ENCODE results near the gene CORO1C.

The CORO1C gene

DNA sequence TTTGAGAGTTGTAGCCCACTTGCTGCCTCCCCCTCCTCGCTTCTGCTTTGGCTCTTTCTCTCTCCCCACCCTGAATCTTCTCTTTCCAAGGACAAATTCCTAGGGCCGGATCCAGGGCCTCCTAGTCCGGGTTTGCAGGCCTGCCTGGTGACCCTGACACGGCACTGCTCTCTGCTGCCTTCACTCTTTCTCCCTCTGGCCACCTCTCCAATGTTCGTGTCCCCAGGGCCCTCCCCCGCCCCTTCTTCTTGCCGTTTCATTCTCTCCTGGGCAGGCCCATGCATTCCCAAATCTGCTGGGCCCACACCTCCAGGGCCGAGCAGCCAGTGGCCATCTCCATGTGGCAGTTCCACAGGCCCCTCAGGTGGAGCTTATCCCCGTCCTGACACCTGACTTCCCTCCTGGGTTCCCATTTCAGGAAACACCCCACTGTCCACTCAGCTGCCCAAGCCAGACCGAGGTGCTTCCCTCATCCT, 34.0 kb upstream of the CORO1C start:
- DNase-seq (ENCODE audit: low read depth in 2 of 2): no peak
- TF ChIP-seq, protein P1, sequence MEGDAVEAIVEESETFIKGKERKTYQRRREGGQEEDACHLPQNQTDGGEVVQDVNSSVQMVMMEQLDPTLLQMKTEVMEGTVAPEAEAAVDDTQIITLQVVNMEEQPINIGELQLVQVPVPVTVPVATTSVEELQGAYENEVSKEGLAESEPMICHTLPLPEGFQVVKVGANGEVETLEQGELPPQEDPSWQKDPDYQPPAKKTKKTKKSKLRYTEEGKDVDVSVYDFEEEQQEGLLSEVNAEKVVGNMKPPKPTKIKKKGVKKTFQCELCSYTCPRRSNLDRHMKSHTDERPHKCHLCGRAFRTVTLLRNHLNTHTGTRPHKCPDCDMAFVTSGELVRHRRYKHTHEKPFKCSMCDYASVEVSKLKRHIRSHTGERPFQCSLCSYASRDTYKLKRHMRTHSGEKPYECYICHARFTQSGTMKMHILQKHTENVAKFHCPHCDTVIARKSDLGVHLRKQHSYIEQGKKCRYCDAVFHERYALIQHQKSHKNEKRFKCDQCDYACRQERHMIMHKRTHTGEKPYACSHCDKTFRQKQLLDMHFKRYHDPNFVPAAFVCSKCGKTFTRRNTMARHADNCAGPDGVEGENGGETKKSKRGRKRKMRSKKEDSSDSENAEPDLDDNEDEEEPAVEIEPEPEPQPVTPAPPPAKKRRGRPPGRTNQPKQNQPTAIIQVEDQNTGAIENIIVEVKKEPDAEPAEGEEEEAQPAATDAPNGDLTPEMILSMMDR (IDR thresholded peaks at IDR 0.05; ENCODE audit: low read depth, low read length): no peak
- H3K4me3 ChIP-seq (replicated peaks in 1 of 2; ENCODE audit: low read depth in 2 of 2, low read length in 2 of 2): no peak overlapping the region

DNA sequence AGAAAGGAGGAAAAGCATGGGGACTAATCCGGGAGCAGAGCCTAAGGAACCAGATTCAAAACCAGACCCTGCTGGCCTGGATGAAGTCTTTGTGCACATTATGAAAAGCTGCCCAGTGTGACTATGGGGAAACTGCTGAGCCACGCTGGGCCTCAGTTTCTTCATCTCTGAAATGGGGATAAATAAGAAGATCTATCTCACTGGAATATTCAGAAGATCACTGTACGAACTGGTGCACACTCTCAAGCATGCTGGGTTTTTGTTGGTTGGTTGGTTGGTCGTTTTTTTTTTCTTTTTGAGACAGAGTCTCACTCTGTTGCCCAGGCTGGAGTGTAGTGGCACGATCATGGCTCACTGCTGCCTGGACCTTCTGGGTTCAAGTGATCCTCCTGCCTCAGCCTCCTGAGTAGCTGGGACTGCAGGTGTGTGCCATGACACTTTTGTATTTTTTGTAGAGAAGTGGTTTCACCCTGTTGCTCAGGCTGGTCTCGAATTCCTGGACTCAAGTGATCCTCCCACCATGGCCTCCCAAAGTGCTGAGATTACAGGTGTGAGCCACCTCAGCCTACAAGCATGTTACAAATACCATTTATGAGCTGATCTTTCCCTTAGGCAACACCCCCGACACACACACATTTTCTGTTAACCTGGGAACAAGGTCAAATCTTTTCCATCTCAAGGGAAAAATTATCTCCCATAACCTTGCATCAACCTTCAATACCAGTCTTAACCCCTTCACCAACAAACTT, 33.4 kb upstream of the CORO1C start:
- no peak overlapping the region for H3K4me3 ChIP-seq (replicated peaks in 1 of 2; ENCODE audit: low read depth in 2 of 2, low read length in 2 of 2)
- TF ChIP-seq, protein P1 (IDR thresholded peaks at IDR 0.05; ENCODE audit: low read depth, low read length): no peak
- DNase-seq (ENCODE audit: low read depth in 2 of 2): no peak

DNA sequence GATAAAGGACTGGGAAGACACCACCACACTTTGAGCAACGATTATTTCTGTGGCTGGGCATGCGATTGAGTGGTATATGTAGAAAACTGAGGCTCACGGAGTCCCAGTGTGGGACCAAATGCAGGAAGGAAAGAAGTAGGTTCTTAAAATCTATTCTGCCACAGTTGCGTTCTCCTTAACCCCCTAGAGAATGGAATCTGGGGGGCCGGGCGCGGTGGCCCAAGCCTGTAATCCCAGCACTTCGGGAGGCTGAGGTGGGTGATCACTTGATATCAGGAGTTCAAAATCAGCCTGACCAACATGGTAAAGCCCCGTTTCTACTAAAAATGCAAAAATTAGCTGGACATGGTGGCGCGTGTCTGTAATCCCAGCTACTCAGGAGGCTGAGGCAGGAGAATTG, 29.9 kb upstream of the CORO1C start:
- TF ChIP-seq, protein P1 (IDR thresholded peaks at IDR 0.05; ENCODE audit: low read depth, low read length): no peak
- no peak overlapping the region for H3K4me3 ChIP-seq (replicated peaks in 1 of 2; ENCODE audit: low read depth in 2 of 2, low read length in 2 of 2)
- no peak for DNase-seq (ENCODE audit: low read depth in 2 of 2)

DNA sequence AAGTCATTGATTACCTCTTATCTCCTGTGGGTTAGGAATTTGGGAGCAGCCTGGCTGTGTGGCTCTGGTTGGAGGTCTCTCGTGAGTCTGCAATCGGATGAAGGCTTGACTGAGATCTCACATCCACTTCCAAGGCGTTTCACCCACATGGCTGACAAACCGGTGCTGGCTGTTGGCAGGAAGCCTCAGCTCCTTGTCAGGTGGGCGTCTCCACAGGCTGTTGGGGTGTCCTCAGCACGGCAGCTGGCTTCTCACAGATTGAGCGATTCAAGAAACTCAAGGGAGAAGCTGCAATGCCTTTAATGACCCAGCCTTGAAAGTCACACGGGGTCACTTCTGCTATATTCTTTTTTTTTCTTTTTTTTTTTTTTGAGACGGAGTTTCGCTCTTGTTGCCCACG, 28.6 kb upstream of the CORO1C start:
- TF ChIP-seq, protein P1 (IDR thresholded peaks at IDR 0.05; ENCODE audit: low read depth, low read length): no peak
- H3K4me3 ChIP-seq (replicated peaks in 1 of 2; ENCODE audit: low read depth in 2 of 2, low read length in 2 of 2): no peak overlapping the region
- DNase-seq (ENCODE audit: low read depth in 2 of 2): no peak

DNA sequence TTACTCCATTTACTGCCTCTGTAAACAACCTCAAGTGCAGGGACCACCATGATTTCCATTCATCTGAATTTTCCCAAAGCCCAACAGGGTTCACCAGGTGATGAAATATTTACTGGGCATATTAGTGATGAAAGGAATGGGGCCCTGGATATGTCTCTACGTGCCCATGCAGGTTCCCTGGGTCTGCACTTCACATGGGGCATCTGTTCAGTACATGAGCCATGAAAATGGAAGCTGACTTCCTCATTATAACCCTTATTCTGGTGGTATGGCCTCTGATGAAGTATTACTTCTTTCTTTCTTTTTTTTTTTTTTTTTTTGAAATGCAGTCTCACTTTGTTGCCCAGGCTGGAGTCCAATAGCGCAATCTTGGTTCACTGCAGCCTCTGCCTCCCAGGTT, 26.5 kb upstream of the CORO1C start:
- no peak for DNase-seq (ENCODE audit: low read depth in 2 of 2)
- TF ChIP-seq, protein P1 (IDR thresholded peaks at IDR 0.05; ENCODE audit: low read depth, low read length): no peak
- no peak overlapping the region for H3K4me3 ChIP-seq (replicated peaks in 1 of 2; ENCODE audit: low read depth in 2 of 2, low read length in 2 of 2)

DNA sequence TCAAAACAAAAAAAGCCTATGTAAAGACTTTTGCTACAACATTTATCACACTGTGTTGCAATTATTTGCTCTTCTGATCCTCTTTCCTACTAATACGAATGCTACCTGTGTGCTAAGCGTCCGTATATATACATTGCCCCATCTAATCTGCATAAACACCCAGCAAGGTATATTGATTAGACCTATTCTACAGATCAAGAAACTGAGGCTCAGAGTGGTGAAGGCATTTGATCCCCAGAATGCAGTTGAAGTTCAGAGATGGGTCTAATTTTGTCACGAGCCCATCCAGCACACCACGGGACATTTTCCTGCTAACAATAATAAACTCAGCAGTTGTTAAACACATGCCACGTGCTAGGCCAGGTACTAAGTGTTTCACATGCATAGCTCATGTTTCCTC, 25.1 kb upstream of the CORO1C start:
- no peak for DNase-seq (ENCODE audit: low read depth in 2 of 2)
- H3K4me3 ChIP-seq (replicated peaks in 1 of 2; ENCODE audit: low read depth in 2 of 2, low read length in 2 of 2): no peak overlapping the region
- TF ChIP-seq, protein P1 (IDR thresholded peaks at IDR 0.05; ENCODE audit: low read depth, low read length): no peak

DNA sequence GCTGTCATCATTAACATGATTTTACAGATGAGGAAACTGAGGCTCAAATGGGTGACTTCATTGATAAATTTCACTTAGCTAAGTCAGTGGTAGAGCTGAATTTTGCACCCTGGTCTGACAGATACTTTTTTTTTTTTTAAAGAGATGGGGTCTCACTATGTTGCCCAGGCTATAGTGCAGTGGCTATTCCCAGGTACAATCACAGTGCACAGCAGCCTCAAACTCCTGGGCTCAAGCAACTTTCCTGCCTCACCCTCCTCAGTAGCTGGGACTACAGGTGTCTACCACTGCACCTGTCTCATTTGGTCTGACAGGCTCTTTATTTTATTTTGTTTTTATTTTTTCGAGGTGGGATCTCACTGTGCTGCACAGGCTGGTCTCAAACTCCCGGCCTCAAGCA, 24.2 kb upstream of the CORO1C start:
- H3K4me3 ChIP-seq (replicated peaks in 1 of 2; ENCODE audit: low read depth in 2 of 2, low read length in 2 of 2): no peak overlapping the region
- TF ChIP-seq, protein P1 (IDR thresholded peaks at IDR 0.05; ENCODE audit: low read depth, low read length): no peak
- no peak for DNase-seq (ENCODE audit: low read depth in 2 of 2)
